SIG-M5 (cell line): Measurements from ENCODE around the gene CHP1.
"Not testable (repeated sequence)": the region's sequence is repeated elsewhere in the genome, so short reads cannot be mapped to it uniquely, and the experiment has no call there.

Experiments used
- DNase-seq: peaks from one replicate; lab custom pipeline; 2025; lab: John Stamatoyannopoulos, UW

Gene CHP1

GRCh38 chr15:41292521-41292920 lies 61.5 kb downstream of the CHP1 start:
- DNase-seq = no peak

- DNase-seq = not testable (repeated sequence)
Measured at GRCh38 chr15:41301139-41301538, 70.1 kb downstream of the CHP1 start.

- no peak for DNase-seq
Measured at GRCh38 chr15:41301587-41301986, 70.5 kb downstream of the CHP1 start.

GRCh38 chr15:41304149-41304770 lies 73.2 kb downstream of the CHP1 start:
- DNase-seq = no peak

- DNase-seq = no peak
Measured at GRCh38 chr15:41307679-41308078, 76.6 kb downstream of the CHP1 start.

GRCh38 chr15:41309226-41309905 lies 78.3 kb downstream of the CHP1 start:
- DNase-seq = no peak

GRCh38 chr15:41320805-41321330 lies 89.8 kb downstream of the CHP1 start:
- not testable (repeated sequence) for DNase-seq

- DNase-seq = no peak
Measured at GRCh38 chr15:41323611-41324010, 92.5 kb downstream of the CHP1 start.

- no peak for DNase-seq
Measured at GRCh38 chr15:41331281-41331680, 100.2 kb downstream of the CHP1 start.
